K562 (cell line): Measurements from ENCODE around the gene PRRC2A. TPM values are rescaled to one million over a fixed set of nuclear protein-coding genes. Genes with fewer than 3 reads are reported as not detected.

Experiments
- AFF1 ChIP-seq, 2 experiments: fragments of 450-650 bp; IDR thresholded peaks; 2 replicates each; pipeline ENCODE4 v1.6.1; 2018; ENCODE audit warnings: mild to moderate bottlenecking in 2 of 2, low read depth in 1 of 2; ENCODE audit not compliant: partially characterized antibody in 2 of 2
- CREBBP ChIP-seq: IDR thresholded peaks from one replicate; pipeline ENCODE4 v1.6.1; 2012; ENCODE audit warnings: low read depth, mild to moderate bottlenecking, control low read depth, inconsistent platforms, low read length
- FOXA1 ChIP-seq: fragments of 450-650 bp; IDR thresholded peaks from 2 replicates; pipeline ENCODE4 v1.6.1; 2016; ENCODE audit warnings: mild to moderate bottlenecking, borderline replicate concordance
- HDAC1 ChIP-seq, 2 experiments: fragments of 450-650 bp; IDR thresholded peaks; 2 replicates each; pipeline ENCODE4 v1.6.1; 2016 to 2017; ENCODE audit warnings: inconsistent platforms in 1 of 2, mild to moderate bottlenecking in 1 of 2, moderate library complexity in 1 of 2
- MXI1 ChIP-seq: IDR thresholded peaks from 2 replicates; pipeline ENCODE4 v1.6.1; 2011; ENCODE audit warnings: low read depth, mild to moderate bottlenecking, improper control_type of control experiment, low read length
- NFIC ChIP-seq: fragments of 450-650 bp; IDR thresholded peaks from 2 replicates; pipeline ENCODE4 v1.6.1; 2017; ENCODE audit warnings: mild to moderate bottlenecking, inconsistent platforms
- NFXL1 ChIP-seq: fragments of 450-650 bp; formaldehyde crosslinking; IDR thresholded peaks from 2 replicates; pipeline ENCODE4 v1.4.0; 2021; ENCODE audit warnings: mild to moderate bottlenecking
- NR2C1 ChIP-seq, 2 experiments: fragments of 450-650 bp; IDR thresholded peaks; 2 replicates each; pipeline ENCODE4 v1.6.1; 2017; ENCODE audit warnings: mild to moderate bottlenecking in 2 of 2, antibody characterized with exemption in 1 of 2, inconsistent platforms in 1 of 2, missing compliant biosample characterization in 1 of 2, missing genetic modification characterization in 1 of 2
- NR4A1 ChIP-seq, 2 experiments: fragments of 250-450 bp in 1 of 2; fragments of 450-650 bp in 1 of 2; sonication (Bioruptor Pico) in 1 of 2; IDR thresholded peaks; 2 replicates each; pipeline versions ENCODE4 v1.4.0 to v1.6.1; 2016 to 2020; ENCODE audit warnings: mild to moderate bottlenecking in 2 of 2, missing compliant biosample characterization in 1 of 2, missing genetic modification characterization in 1 of 2, moderate library complexity in 1 of 2
- PHTF2 ChIP-seq: fragments of 250-450 bp; sonication (Bioruptor Pico); IDR thresholded peaks from 2 replicates; pipeline ENCODE4 v1.5.0; 2021; ENCODE audit warnings: mild to moderate bottlenecking
- PML ChIP-seq: IDR thresholded peaks from 2 replicates; pipeline ENCODE4 v1.6.1; 2012; ENCODE audit warnings: low read length, inconsistent platforms
- RHOXF2B ChIP-seq: fragments of 250-450 bp; sonication (Bioruptor Pico); conservative IDR thresholded peaks from 2 replicates; pipeline ENCODE4 v1.5.1; 2021
- TSHZ1 ChIP-seq: fragments of 250-450 bp; sonication (Bioruptor Pico); IDR thresholded peaks from 2 replicates; pipeline ENCODE4 v1.4.0; 2020; ENCODE audit warnings: mild to moderate bottlenecking, moderate library complexity
- VEZF1 ChIP-seq: fragments of 200-800 bp; sonication (Bioruptor generic); IDR thresholded peaks from 2 replicates; pipeline ENCODE4 v1.6.1; 2017; ENCODE audit warnings: missing genetic modification characterization, missing compliant biosample characterization
- YBX1 ChIP-seq: fragments of 450-650 bp; IDR thresholded peaks from 2 replicates; pipeline ENCODE4 v1.7.1; 2016; ENCODE audit warnings: mild to moderate bottlenecking
- ZFP1 ChIP-seq: fragments of 450-650 bp; formaldehyde crosslinking; IDR thresholded peaks from 2 replicates; pipeline ENCODE4 v1.4.0; 2020; ENCODE audit warnings: mild to moderate bottlenecking, mixed read lengths
- ZNF347 ChIP-seq: fragments of 450-650 bp; formaldehyde crosslinking; IDR thresholded peaks from 2 replicates; pipeline ENCODE4 v1.4.0; 2020; ENCODE audit warnings: low read depth, mild to moderate bottlenecking, moderate library complexity
- ZNF75A ChIP-seq: fragments of 450-650 bp; formaldehyde crosslinking; IDR thresholded peaks from 2 replicates; pipeline ENCODE4 v1.4.0; 2020; ENCODE audit warnings: mild to moderate bottlenecking
- ZZZ3 ChIP-seq: fragments of 450-650 bp; IDR thresholded peaks from 2 replicates; pipeline ENCODE4 v1.6.1; 2016; ENCODE audit warnings: antibody characterized with exemption, mild to moderate bottlenecking, moderate library complexity
- polyA plus RNA-seq, 8 experiments: library from polyadenylated mRNA; depleted of rRNA in 4 of 8; stranded (reverse) in 5 of 8; unstranded in 3 of 8; fragments of >200 nt; fragmentation: Nextera tagmentation in 2 of 8; fragmentation: Illumina TruSeq in 1 of 8; extraction: Ambion mirVana in 2 of 8; extraction: Trizol in 1 of 8; gene quantifications; 2 replicates each; pipeline versions ENCODE4 v1.2.1 to v1.2.3, GENCODE V29; 2011 to 2014; ENCODE audit warnings: inconsistent platforms in 1 of 8, missing spikeins in 1 of 8
- total RNA-seq, 7 experiments: library from RNA; depleted of rRNA in 6 of 7; stranded (reverse); fragments of >200 nt in 6 of 7; fragmentation: Illumina TruSeq in 2 of 7; extraction: Trizol in 2 of 7; gene quantifications; 2 replicates each; pipeline versions ENCODE4 v1.2.1 to v1.2.3, GENCODE V29; 2011 to 2021; ENCODE audit warnings: low replicate concordance in 1 of 7

The PRRC2A gene
- total and polyA plus RNA-seq, 9 of the 15 experiments (the other 6 are each of a cell fraction or from before 2014, with no cell fraction given), result 1.0 to 332 (median 63.0) TPM

GRCh38 chr6:31663126-31663960, 42.8 kb downstream of the PRRC2A start (continued):
- TF ChIP-seq NR2C1 (IDR thresholded peaks at IDR 0.05) (no peak), NR2C1 (tag; IDR thresholded peaks at IDR 0.05) (no peak), VEZF1 (CRISPR knock-in tag) (no peak), TSHZ1 (no peak), ZNF75A (CRISPR knock-in tag) (no peak), AFF1 (IDR thresholded peaks at IDR 0.05; ENCODE audit: low read depth in 1 of 2, partially characterized antibody in 2 of 2) (no peak), ZNF347 (CRISPR knock-in tag) (peak; percentile 78; the same call in 1 of the 2 replicates), ZFP1 (no peak), HDAC1 (IDR thresholded peaks at IDR 0.05) (no peak), FOXA1 (no peak), ZZZ3 (no peak), NFIC (no peak), RHOXF2B (no peak), CREBBP (no peak), NR4A1 (CRISPR knock-in tag; IDR thresholded peaks at IDR 0.05) (no peak), NR4A1 (tag; IDR thresholded peaks at IDR 0.05) (peak; percentile 12; the same call in 1 of the 2 replicates), PML (peak; percentile 17), YBX1 (no peak), MXI1 (0 out of 2 replicates have a peak, but pooled peaks have one; percentile 40), NFXL1 (no peak; the same call in 1 of the 2 replicates), PHTF2 (no peak)
